Ascending aorta (tissue), 2 donors: ENCODE data around the gene NUDT14. TPM values are rescaled to one million over a fixed set of nuclear protein-coding genes. Genes with fewer than 3 reads are reported as not detected.

Experiments
- DNase-seq, 2 donors: peaks; one replicate each; pipeline ENCODE4 v3.0.0-alpha.2; 2019; ENCODE audit warnings: low spot score in 2 of 2
- H3K27ac ChIP-seq, 2 donors: fragments of 200-600 bp; sonication (generic); one replicate each; pipeline ENCODE4 v1.5.1; 2016 to 2017; ENCODE audit warnings: mild to moderate bottlenecking in 1 of 2
- H3K27me3 ChIP-seq: fragments of 200-600 bp; sonication (generic); one replicate; pipeline ENCODE4 v1.5.1; 2017
- H3K36me3 ChIP-seq, 2 donors: fragments of 200-600 bp; sonication (generic); one replicate each; pipeline ENCODE4 v1.5.1; 2016
- H3K4me1 ChIP-seq, 2 donors: fragments of 200-600 bp; sonication (generic); one replicate each; pipeline ENCODE4 v1.5.1; 2016 to 2017; ENCODE audit warnings: mild to moderate bottlenecking in 1 of 2
- H3K4me3 ChIP-seq, 2 donors: fragments of 200-600 bp; sonication (generic); one replicate each; pipeline ENCODE4 v1.5.1; 2016 to 2017; ENCODE audit warnings: mild to moderate bottlenecking in 1 of 2
- H3K9me3 ChIP-seq, 2 donors: fragments of 200-600 bp; sonication (generic); one replicate each; pipeline ENCODE4 v1.5.1; 2016
- intact Hi-C: fragments of 100-400 bp; cut with DNase I; formaldehyde crosslinking; loops from one replicate; pipeline ENCODE4 v1.15.1; 2023
- total RNA-seq: library from RNA; depleted of rRNA; stranded (reverse); fragments of >200 nt; gene quantifications from one replicate; pipeline ENCODE4 v1.1.0, GENCODE V29; 2016
- TF ChIP-seq, protein P1 (sequence below), 3 experiments: fragments of 200-600 bp in 2 of 3; fragments of 450-650 bp in 1 of 3; sonication (generic) in 2 of 3; IDR thresholded peaks; one replicate each; pipeline ENCODE4 v1.5.1; 2016 to 2019; ENCODE audit warnings: antibody characterized with exemption in 3 of 3, mild to moderate bottlenecking in 1 of 3, moderate library complexity in 1 of 3

NUDT14 gene
- total RNA-seq, 1 donor from 2014 or later = 1.5 TPM

- intact Hi-C loops = no loop called here
- TF ChIP-seq, protein P1, sequence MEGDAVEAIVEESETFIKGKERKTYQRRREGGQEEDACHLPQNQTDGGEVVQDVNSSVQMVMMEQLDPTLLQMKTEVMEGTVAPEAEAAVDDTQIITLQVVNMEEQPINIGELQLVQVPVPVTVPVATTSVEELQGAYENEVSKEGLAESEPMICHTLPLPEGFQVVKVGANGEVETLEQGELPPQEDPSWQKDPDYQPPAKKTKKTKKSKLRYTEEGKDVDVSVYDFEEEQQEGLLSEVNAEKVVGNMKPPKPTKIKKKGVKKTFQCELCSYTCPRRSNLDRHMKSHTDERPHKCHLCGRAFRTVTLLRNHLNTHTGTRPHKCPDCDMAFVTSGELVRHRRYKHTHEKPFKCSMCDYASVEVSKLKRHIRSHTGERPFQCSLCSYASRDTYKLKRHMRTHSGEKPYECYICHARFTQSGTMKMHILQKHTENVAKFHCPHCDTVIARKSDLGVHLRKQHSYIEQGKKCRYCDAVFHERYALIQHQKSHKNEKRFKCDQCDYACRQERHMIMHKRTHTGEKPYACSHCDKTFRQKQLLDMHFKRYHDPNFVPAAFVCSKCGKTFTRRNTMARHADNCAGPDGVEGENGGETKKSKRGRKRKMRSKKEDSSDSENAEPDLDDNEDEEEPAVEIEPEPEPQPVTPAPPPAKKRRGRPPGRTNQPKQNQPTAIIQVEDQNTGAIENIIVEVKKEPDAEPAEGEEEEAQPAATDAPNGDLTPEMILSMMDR (IDR thresholded peaks at IDR 0.05) = no peak
- Histone ChIP-seq H3K27me3 (no peaks in the 10 kb centered on the region), H3K4me3 (no peak overlapping the region), H3K9me3 (no peaks in the 10 kb centered on the region), H3K36me3 (peaks cover 22 to 42% of the 10 kb centered on the region in 2 donors), H3K27ac (no peak overlapping the region), H3K4me1 (peaks cover 4 to 22% of the 10 kb centered on the region in 2 donors)
- DNase-seq = no peak
Observed at GRCh38 chr14:105207996-105208737, 27.1 kb upstream of the NUDT14 start.

- no peak for DNase-seq
- intact Hi-C loops = no loop called here
- Histone ChIP-seq H3K9me3 (no peaks in the 10 kb centered on the region), H3K4me3 (no peak overlapping the region), H3K27ac (no peak overlapping the region), H3K36me3 (peaks cover 22 to 36% of the 10 kb centered on the region in 2 donors), H3K27me3 (no peaks in the 10 kb centered on the region), H3K4me1 (peaks cover 4 to 22% of the 10 kb centered on the region in 2 donors)
- TF ChIP-seq, protein P1 (IDR thresholded peaks at IDR 0.05) = no peak
Observed at GRCh38 chr14:105207460-105207901, 26.4 kb upstream of the NUDT14 start.

- H3K36me3 ChIP-seq = peaks cover 18 to 29% of the 10 kb centered on the region in 2 donors
- no peak overlapping the region for H3K4me3 ChIP-seq
- TF ChIP-seq, protein P1 (IDR thresholded peaks at IDR 0.05) = no peak
- H3K4me1 ChIP-seq = peaks cover 4 to 26% of the 10 kb centered on the region in 2 donors
- DNase-seq = no peak
- H3K27ac ChIP-seq = no peak overlapping the region
- no peaks in the 10 kb centered on the region for H3K9me3 ChIP-seq
- H3K27me3 ChIP-seq = no peaks in the 10 kb centered on the region
- intact Hi-C loops = no loop called here
Observed at GRCh38 chr14:105206873-105207272, 25.8 kb upstream of the NUDT14 start.

GRCh38 chr14:105205673-105206208 lies 24.6 kb upstream of the NUDT14 start:
- intact Hi-C loops = no loop called here
- Histone ChIP-seq H3K36me3 (peaks cover 13 to 18% of the 10 kb centered on the region in 2 donors), H3K27ac (no peak overlapping the region), H3K4me1 (peaks cover 4 to 26% of the 10 kb centered on the region in 2 donors), H3K4me3 (no peak overlapping the region), H3K27me3 (no peaks in the 10 kb centered on the region), H3K9me3 (no peaks in the 10 kb centered on the region)
- TF ChIP-seq, protein P1 (IDR thresholded peaks at IDR 0.05) = no peak
- DNase-seq = no peak

GRCh38 chr14:105204931-105205672 lies 24.0 kb upstream of the NUDT14 start:
- no peak for DNase-seq
- H3K9me3 ChIP-seq = no peaks in the 10 kb centered on the region
- intact Hi-C loops = loop anchor here (5.0 kb wide), 1 partner anchor 113 kb away; no protein-coding TSS in a partner anchor
- H3K4me3 ChIP-seq = no peak overlapping the region
- H3K36me3 ChIP-seq = peaks cover 7 to 12% of the 10 kb centered on the region in 2 donors
- no peak overlapping the region for H3K27ac ChIP-seq
- no peaks in the 10 kb centered on the region for H3K27me3 ChIP-seq
- peaks cover 4 to 26% of the 10 kb centered on the region in 2 donors for H3K4me1 ChIP-seq
- TF ChIP-seq, protein P1 (IDR thresholded peaks at IDR 0.05) = no peak
